Stromal cell of bone marrow (primary cell): Measurements from ENCODE around the gene CAMKMT.

Experiments used
- DNase-seq: peaks from one replicate; pipeline ENCODE4 v3.0.0-alpha.2; 2012; ENCODE audit warnings: low read depth

CAMKMT gene

GRCh38 chr2:44772669-44773378, 411.1 kb downstream of the CAMKMT start:
- DNase-seq, result no peak

- no peak for DNase-seq
These were observed 413.2 kb downstream of the CAMKMT start for GRCh38 chr2:44774826-44775492.

DNA sequence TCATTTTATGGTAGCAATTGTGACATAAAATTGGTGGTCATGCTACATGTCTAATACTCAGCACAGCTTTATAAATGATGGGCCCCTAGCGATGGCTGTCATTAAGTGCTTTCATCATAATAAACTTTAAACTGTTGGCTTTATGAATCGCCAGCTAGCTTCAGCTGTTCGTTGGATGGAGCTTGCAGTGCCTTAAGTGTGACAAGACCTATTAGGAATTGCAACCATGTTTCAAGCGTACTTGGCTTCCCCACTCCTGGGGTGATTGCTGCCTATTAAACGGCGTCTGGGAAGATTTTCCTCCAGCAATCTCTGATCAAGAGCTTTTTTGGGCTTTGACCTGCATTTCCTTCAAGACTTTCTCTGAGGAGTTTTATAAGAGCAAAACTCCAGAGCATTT, 415.3 kb downstream of the CAMKMT start:
- DNase-seq, result no peak

- DNase-seq, result no peak
These were observed 415.8 kb downstream of the CAMKMT start for GRCh38 chr2:44777537-44777936.

DNA sequence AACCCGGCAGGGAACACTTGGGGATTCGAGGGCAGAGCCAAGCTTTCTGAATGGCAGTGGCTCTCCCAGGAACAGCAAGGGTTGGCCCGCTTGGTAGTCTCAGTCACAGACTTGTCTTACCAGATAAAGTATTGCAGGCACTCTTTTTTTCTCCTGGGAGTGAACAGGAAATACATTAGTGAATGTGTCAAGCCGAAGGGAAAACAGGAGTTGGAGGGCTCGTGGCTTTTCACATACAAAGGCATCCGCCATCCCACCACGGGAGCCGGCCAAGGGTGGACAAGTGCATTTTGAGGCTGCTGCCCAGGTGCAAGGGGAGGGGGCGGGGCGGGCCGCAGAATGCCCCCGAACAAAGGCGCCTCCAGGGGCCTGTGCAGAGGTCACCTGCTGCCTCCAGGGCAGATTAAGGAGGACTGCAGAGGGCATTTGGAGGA, 416.5 kb downstream of the CAMKMT start:
- DNase-seq, result no peak

GRCh38 chr2:44778671-44779476, 417.1 kb downstream of the CAMKMT start:
- DNase-seq, result no peak

DNA sequence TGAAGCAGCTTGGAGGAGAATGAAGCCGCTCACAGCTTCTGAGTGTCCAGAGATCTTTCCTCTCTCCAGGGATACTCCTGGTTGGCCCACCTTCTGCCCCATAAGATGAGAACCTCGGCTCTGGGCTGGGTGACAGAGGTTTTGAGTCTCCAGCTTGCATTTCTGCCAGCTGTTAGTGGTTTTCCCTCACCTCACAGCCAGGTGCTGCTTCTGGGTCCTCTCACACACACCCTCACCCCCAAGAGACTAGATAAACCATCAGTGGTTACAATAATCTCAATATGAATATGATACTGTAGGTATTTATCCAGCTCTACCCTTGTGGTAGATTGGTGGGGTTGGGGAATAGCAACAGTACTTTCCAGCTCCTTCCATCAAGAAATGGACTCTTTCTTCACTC, 418.0 kb downstream of the CAMKMT start:
- DNase-seq, result no peak

GRCh38 chr2:44780406-44780805, 418.7 kb downstream of the CAMKMT start:
- no peak for DNase-seq

GRCh38 chr2:44785433-44785832, 423.7 kb downstream of the CAMKMT start:
- DNase-seq, result no peak

GRCh38 chr2:44786045-44786816, 424.5 kb downstream of the CAMKMT start:
- no peak for DNase-seq

DNA sequence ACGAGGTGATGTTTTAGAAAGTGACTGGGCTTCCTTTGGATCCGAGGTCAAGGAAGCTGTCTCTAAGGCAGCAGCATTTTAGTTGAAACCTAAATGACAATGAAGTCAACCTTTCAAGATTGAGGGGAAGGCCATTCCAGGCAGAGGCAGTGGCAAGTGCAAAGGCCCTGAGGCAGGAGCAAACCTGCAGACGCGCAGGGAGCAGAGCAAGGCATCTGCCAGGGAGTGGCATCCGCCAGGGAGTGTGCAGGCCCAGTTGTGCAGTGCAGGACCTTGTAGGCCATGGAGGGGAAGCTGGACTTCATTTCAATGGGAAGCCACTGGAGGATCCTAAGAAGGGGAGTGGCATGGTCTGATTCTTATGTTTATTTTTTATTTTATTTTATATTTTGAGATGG, 425.1 kb downstream of the CAMKMT start:
- DNase-seq, result no peak

- no peak for DNase-seq
These were observed 425.9 kb downstream of the CAMKMT start for GRCh38 chr2:44787663-44788062.

DNA sequence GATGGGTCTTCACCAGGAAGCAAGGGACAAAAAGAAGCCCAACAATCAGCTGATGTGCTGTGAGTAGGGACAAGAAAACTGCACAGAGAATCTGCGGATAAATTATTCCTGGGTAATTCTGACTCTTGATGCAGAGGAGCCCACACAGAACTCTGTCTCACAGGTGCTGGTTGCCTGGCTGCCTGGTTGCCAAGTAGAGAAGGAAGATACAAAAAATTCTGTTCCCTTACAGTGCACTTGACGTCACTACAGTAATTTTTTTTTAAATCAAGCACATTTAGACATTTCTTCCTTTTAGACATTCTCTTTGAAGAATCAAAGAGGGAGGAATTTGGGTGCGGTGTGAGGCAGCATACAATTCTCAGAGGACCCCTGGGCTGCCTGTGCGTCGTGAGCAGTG, 427.7 kb downstream of the CAMKMT start:
- no peak for DNase-seq

- no peak for DNase-seq
These were observed 428.4 kb downstream of the CAMKMT start for GRCh38 chr2:44789971-44790721.

GRCh38 chr2:44793322-44793870, 431.6 kb downstream of the CAMKMT start:
- no peak for DNase-seq

GRCh38 chr2:44796771-44797170, 435.0 kb downstream of the CAMKMT start:
- DNase-seq, result no peak

- DNase-seq, result no peak
These were observed 436.5 kb downstream of the CAMKMT start for GRCh38 chr2:44798139-44798659.

DNA sequence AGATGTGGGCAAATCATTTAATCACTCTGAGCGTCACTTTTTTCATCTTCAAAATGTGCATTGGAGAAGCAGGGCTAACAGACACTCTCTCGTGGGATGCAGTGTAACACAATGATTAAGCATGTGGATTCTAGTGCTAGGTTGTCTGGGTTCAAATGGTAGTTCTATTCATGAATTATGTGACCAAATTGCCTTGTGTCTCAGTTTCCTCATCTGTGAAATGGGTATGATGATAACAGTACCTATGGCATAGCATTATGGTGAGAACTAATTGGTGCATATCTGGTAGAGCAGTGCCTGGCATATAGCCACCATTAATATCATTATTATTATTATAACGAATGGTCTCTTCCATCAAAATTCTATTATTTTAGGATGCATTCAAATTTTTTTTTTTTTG, 437.4 kb downstream of the CAMKMT start:
- no peak for DNase-seq

- DNase-seq, result no peak
These were observed 438.0 kb downstream of the CAMKMT start for GRCh38 chr2:44799754-44800153.

DNA sequence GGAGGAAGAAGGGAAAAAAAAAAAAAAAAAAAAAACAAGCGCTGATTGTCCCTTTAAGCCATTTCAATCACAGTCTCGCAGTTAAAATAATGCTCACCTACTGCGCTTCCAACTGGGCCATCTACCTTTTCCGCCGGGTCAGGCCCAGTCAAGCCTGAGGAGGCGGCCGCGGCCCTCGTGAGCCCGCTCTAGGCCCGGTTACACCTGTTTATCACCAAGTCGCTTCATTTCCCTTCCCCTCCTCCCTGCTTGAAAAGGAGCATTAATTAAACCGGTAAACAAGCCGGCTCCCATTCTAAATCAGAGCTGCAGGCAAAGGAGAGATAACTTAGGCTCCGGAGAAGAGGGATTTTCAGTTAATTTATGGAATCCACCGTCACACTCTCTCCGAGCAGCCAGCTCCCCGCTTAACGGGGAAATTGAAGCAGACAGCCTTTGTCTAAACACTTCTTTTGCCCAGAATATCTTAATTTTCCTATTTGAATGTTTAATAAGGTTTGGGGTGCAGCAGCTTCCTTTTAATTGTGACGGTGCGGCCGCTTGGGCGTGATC, 439.6 kb downstream of the CAMKMT start:
- no peak for DNase-seq
